GM12878 (cell line): ENCODE data around the gene PLXDC1. TPM values are rescaled to one million over a fixed set of nuclear protein-coding genes. Genes with fewer than 3 reads are reported as not detected.

Experiments
- ATAC-seq: fragments of 200-7000 bp; cut with Tn5 transposase; 3 replicates; pipeline ENCODE4 v1.9.1; 2020; ENCODE audit warnings: mild to moderate bottlenecking, moderate library complexity
- BruUV-seq: library from RNA; stranded (reverse); fragments of 400-500 nt; replicated peaks from 2 replicates; lab custom pipeline; 2021; lab: Mats Ljungman, UMichigan
- CTCF ChIA-PET: fragments of 300-600 bp; sonication (Branson Sonifier 250); formaldehyde crosslinking; extraction: SDS; loops from one replicate; lab custom pipeline; 2021; ENCODE audit warnings: inconsistent platforms; lab: Yijun Ruan, JAX
- POLR2A ChIA-PET: fragments of 350-600 bp; formaldehyde crosslinking; extraction: SDS; loops from one replicate; lab custom pipeline; 2021; ENCODE audit warnings: inconsistent platforms; lab: Charles Lee
- RAD21 ChIA-PET: fragments of 300-600 bp; sonication (Branson Sonifier 250); formaldehyde crosslinking; loops from one replicate; lab custom pipeline; 2023; ENCODE audit warnings: antibody characterized with exemption; ENCODE audit not compliant: unreplicated experiment; lab: Charles Lee
- SMC1A ChIA-PET: fragments of 300-600 bp; sonication (Branson Sonifier 250); formaldehyde crosslinking; loops from one replicate; lab custom pipeline; 2023; ENCODE audit not compliant: unreplicated experiment, uncharacterized antibody; lab: Charles Lee
- DNase-seq: peaks from one replicate; pipeline ENCODE4 v3.0.0-alpha.2; 2011; ENCODE audit warnings: low read depth, low spot score
- FAIRE-seq: peaks from 3 replicates; lab custom pipeline; 2011; peaks lifted over from hg19 to GRCh38; lab: Jason Lieb, UNC
- H2AFZ ChIP-seq: 2 replicates; pipeline ENCODE4 v1.6.0; 2011; ENCODE audit warnings: low read depth, low read length, control low read depth; ENCODE audit not compliant: control insufficient read depth
- H3K27ac ChIP-seq: 2 replicates; pipeline ENCODE4 v1.5.1; 2011; ENCODE audit warnings: control low read depth; ENCODE audit not compliant: control insufficient read depth, insufficient read depth
- H3K27me3 ChIP-seq, 2 experiments: replicated peaks in 1 of 2; 2 replicates each; pipeline versions ENCODE4 v1.6.0 to v1.6.1; 2011; ENCODE audit warnings: low read length in 1 of 2; ENCODE audit not compliant: control insufficient read depth in 2 of 2, insufficient read depth in 2 of 2
- H3K36me3 ChIP-seq, 2 experiments: 2 replicates each; pipeline ENCODE4 v1.5.1; 2011; ENCODE audit warnings: low read length in 1 of 2; ENCODE audit not compliant: control insufficient read depth in 2 of 2, insufficient read depth in 2 of 2
- H3K4me1 ChIP-seq: 2 replicates; pipeline ENCODE4 v1.6.1; 2011; ENCODE audit warnings: mild to moderate bottlenecking, low read length, moderate library complexity, mixed read lengths; ENCODE audit not compliant: control insufficient read depth, insufficient read depth
- H3K4me2 ChIP-seq: 2 replicates; pipeline ENCODE4 v1.6.0; 2011; ENCODE audit warnings: control low read depth; ENCODE audit not compliant: control insufficient read depth, insufficient read depth
- H3K4me3 ChIP-seq: fragments of 200-600 bp; sonication (generic); 2 replicates; pipeline ENCODE4 v1.5.1; 2016
- H3K79me2 ChIP-seq: 2 replicates; pipeline ENCODE4 v1.6.0; 2011; ENCODE audit warnings: low read length; ENCODE audit not compliant: control insufficient read depth, insufficient read depth
- H3K9ac ChIP-seq: 2 replicates; pipeline ENCODE4 v1.8.0; 2011; ENCODE audit warnings: low read length, control low read depth, mixed read lengths; ENCODE audit not compliant: control insufficient read depth, insufficient read depth
- H3K9me3 ChIP-seq: replicated peaks from 3 replicates; pipeline ENCODE4 v1.5.1; 2011; ENCODE audit warnings: mild to moderate bottlenecking, low read length; ENCODE audit not compliant: control insufficient read depth, insufficient read depth
- H4K20me1 ChIP-seq: 2 replicates; pipeline ENCODE4 v1.6.0; 2011; ENCODE audit not compliant: control insufficient read depth, insufficient read depth
- CREM ChIP-seq: IDR thresholded peaks from 2 replicates; pipeline ENCODE4 v1.6.1; 2014; ENCODE audit warnings: antibody characterized with exemption, low read depth
- EGR1 ChIP-seq, 2 experiments: IDR thresholded peaks; 1 replicate in 1 of 2; 2 replicates in 1 of 2; pipeline ENCODE4 v1.6.1; 2011 to 2012; ENCODE audit warnings: low read depth in 2 of 2, low read length in 2 of 2, borderline replicate concordance in 1 of 2, mild to moderate bottlenecking in 1 of 2, moderate library complexity in 1 of 2
- ETV6 ChIP-seq, 2 experiments: fragments of 450-650 bp in 1 of 2; IDR thresholded peaks in 1 of 2; conservative IDR thresholded peaks in 1 of 2; 2 replicates each; pipeline ENCODE4 v1.6.1; 2014; ENCODE audit warnings: antibody characterized with exemption in 1 of 2, borderline replicate concordance in 1 of 2, low read depth in 1 of 2, mild to moderate bottlenecking in 1 of 2, moderate library complexity in 1 of 2
- HDGF ChIP-seq: fragments of 450-650 bp; IDR thresholded peaks from 2 replicates; pipeline ENCODE4 v1.6.1; 2016; ENCODE audit warnings: antibody characterized with exemption
- IKZF1 ChIP-seq: fragments of 450-650 bp; conservative IDR thresholded peaks from 2 replicates; pipeline ENCODE4 v1.6.1; 2017; ENCODE audit warnings: antibody characterized with exemption, mild to moderate bottlenecking
- KLF5 ChIP-seq: fragments of 450-650 bp; IDR thresholded peaks from 2 replicates; pipeline ENCODE4 v1.6.1; 2014; ENCODE audit warnings: mild to moderate bottlenecking; ENCODE audit not compliant: partially characterized antibody
- MYB ChIP-seq: fragments of 150-350 bp; IDR thresholded peaks from 2 replicates; pipeline ENCODE4 v1.6.1; 2014; ENCODE audit warnings: mild to moderate bottlenecking, low read depth, low read length, borderline replicate concordance
- PAX8 ChIP-seq: fragments of 450-650 bp; IDR thresholded peaks from 2 replicates; pipeline ENCODE4 v1.6.1; 2017; ENCODE audit warnings: mild to moderate bottlenecking, moderate library complexity
- RAD51 ChIP-seq: fragments of 450-650 bp; IDR thresholded peaks from 2 replicates; pipeline ENCODE4 v1.6.1; 2016; ENCODE audit warnings: moderate library complexity, mild to moderate bottlenecking, inconsistent platforms
- RB1 ChIP-seq: fragments of 450-650 bp; formaldehyde crosslinking; IDR thresholded peaks from 2 replicates; pipeline ENCODE4 v1.6.1; 2017; ENCODE audit warnings: mild to moderate bottlenecking, borderline replicate concordance
- RBBP5 ChIP-seq: fragments of 200-600 bp; sonication (generic); conservative IDR thresholded peaks from 2 replicates; pipeline ENCODE4 v1.6.1; 2016
- SPI1 ChIP-seq: IDR thresholded peaks from 2 replicates; pipeline ENCODE4 v1.6.1; 2011; ENCODE audit warnings: low read depth, mild to moderate bottlenecking, low read length, moderate library complexity, borderline replicate concordance; ENCODE audit not compliant: insufficient read depth
- ZBTB4 ChIP-seq: fragments of 450-650 bp; formaldehyde crosslinking; IDR thresholded peaks from 2 replicates; pipeline ENCODE4 v1.4.0; 2022; ENCODE audit warnings: mild to moderate bottlenecking, moderate library complexity
- WGBS: methylation state at CpG from one replicate; pipeline ENCODE4 v1.1.6; 2016; ENCODE audit warnings: low lambda C conversion rate; ENCODE audit not compliant: insufficient replicate concordance, insufficient coverage; ENCODE audit errors: missing lambda C conversion rate; 5-methylcytosine and 5-hydroxymethylcytosine counted together
- in situ Hi-C: fragments of 300-500 bp; cut with MboI; formaldehyde crosslinking; loops from 9 replicates; pipeline ENCODE4 v1.14.3; 2018; ENCODE audit warnings: mixed read lengths
- intact Hi-C: fragments of 100-400 bp; cut with micrococcal nuclease; formaldehyde crosslinking; loops from one replicate; pipeline ENCODE4 v1.14.2; 2022; ENCODE audit not compliant: unreplicated experiment
- polyA plus RNA-seq, 11 experiments: library from polyadenylated mRNA; depleted of rRNA in 4 of 11; unstranded in 6 of 11; stranded (reverse) in 5 of 11; fragments of >200 nt; fragmentation: Nextera tagmentation in 4 of 11; fragmentation: Illumina TruSeq in 1 of 11; extraction: Ambion mirVana in 4 of 11; extraction: Trizol in 1 of 11; gene quantifications; 1 replicate in 1 of 11; 2 replicates in 10 of 11; pipeline versions ENCODE4 v1.2.1 to v1.2.3, GENCODE V29; 2011 to 2016; ENCODE audit warnings: inconsistent platforms in 2 of 11, missing spikeins in 2 of 11, low read depth in 1 of 11
- total RNA-seq, 4 experiments: library from RNA; depleted of rRNA in 3 of 4; stranded (reverse); fragments of >200 nt in 3 of 4; fragmentation: Illumina TruSeq in 1 of 4; extraction: Trizol in 1 of 4; gene quantifications; 2 replicates each; pipeline versions ENCODE4 v1.2.1 to v1.2.3, GENCODE V29; 2013 to 2021
- TF ChIP-seq, protein P1 (sequence below): IDR thresholded peaks from 2 replicates; pipeline ENCODE4 v1.6.1; 2011; ENCODE audit warnings: borderline replicate concordance, low read depth, mild to moderate bottlenecking, moderate library complexity, mixed read lengths, low read length; ENCODE audit not compliant: insufficient read depth; ENCODE audit errors: extremely low read length

PLXDC1 gene
- total and polyA plus RNA-seq, 10 of the 15 experiments (the other 5 are each of a cell fraction or from before 2014, with no cell fraction given), result 0.03 to 0.30 (median 0.22) TPM; not detected in 7

GRCh38 chr17:39108461-39109375 lies 42.7 kb downstream of the PLXDC1 start (continued):
- TF ChIP-seq KLF5 (no peak), PAX8 (no peak), HDGF (no peak)

- Histone ChIP-seq H3K27me3 (peaks cover 0 to 1% of the 10 kb centered on the region in 2 experiments; a peak in 3 of 4 replicates), H3K9me3 (no peaks in the 10 kb centered on the region), H3K4me1 (no peaks in the 10 kb centered on the region), H2AFZ (no peak overlapping the region), H3K27ac (no peak overlapping the region), H3K4me3 (no peak overlapping the region), H3K79me2 (no peaks in the 10 kb centered on the region), H3K4me2 (no peak overlapping the region), H3K36me3 (no peaks in the 10 kb centered on the region), H4K20me1 (no peaks in the 10 kb centered on the region), H3K9ac (no peak overlapping the region)
- BruUV-seq, result no TSS peak
- FAIRE-seq, result no peak
- ChIA-PET CTCF (no interaction called here), SMC1A (no interaction called here), POLR2A (no interaction called here), RAD21 (no interaction called here)
- 41% methylated on average over 8 of the region's 8 CpGs for WGBS
- ATAC-seq, result no peak
- DNase-seq, result no peak
- intact Hi-C loops, result no loop called here
- in situ Hi-C loops, result no loop called here
- no peak for TF ChIP-seq SPI1
- no peak for TF ChIP-seq ZBTB4 (CRISPR knock-in tag)
- no peak for TF ChIP-seq IKZF1
- no peak for TF ChIP-seq EGR1 (IDR thresholded peaks at IDR 0.05; ENCODE audit: borderline replicate concordance in 1 of 2, low read depth in 2 of 2, low read length in 2 of 2)
- TF ChIP-seq MYB, result no peak
- no peak for TF ChIP-seq RB1
- no peak for TF ChIP-seq ETV6 (conservative IDR thresholded peaks at IDR 0.05 in 1 of 2, IDR thresholded peaks at IDR 0.05 in 1 of 2; ENCODE audit: borderline replicate concordance in 1 of 2, low read depth in 1 of 2)
- no peak for TF ChIP-seq RAD51
- TF ChIP-seq, protein P1, sequence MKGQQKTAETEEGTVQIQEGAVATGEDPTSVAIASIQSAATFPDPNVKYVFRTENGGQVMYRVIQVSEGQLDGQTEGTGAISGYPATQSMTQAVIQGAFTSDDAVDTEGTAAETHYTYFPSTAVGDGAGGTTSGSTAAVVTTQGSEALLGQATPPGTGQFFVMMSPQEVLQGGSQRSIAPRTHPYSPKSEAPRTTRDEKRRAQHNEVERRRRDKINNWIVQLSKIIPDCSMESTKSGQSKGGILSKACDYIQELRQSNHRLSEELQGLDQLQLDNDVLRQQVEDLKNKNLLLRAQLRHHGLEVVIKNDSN, result no peak
- no peak for TF ChIP-seq CREM
- TF ChIP-seq RBBP5, result no peak
Measured at GRCh38 chr17:39107973-39108372, 43.5 kb downstream of the PLXDC1 start.
